DMS114 treated with DMSO at 0.1 percent for 48 hours (cell line): ENCODE data around the gene ADAM15.

Experiments used
- DNase-seq: peaks from one replicate; lab custom pipeline; 2025; ENCODE audit not compliant: unreplicated experiment; lab: John Stamatoyannopoulos, UW

ADAM15 gene

GRCh38 chr1:155110381-155110780 lies 59.3 kb downstream of the ADAM15 start:
- no peak for DNase-seq

- no peak for DNase-seq
Observed at GRCh38 chr1:155110826-155111225, 59.7 kb downstream of the ADAM15 start.
